Panc1 (cell line): Measurements from ENCODE around the gene NOTUM. TPM values are rescaled to one million over a fixed set of nuclear protein-coding genes. Genes with fewer than 3 reads are reported as not detected.

Experiments
- ATAC-seq: fragments of 200-7000 bp; cut with Tn5 transposase; 2 replicates; pipeline ENCODE4 v1.9.1; 2020; ENCODE audit warnings: mild to moderate bottlenecking, moderate library complexity
- BruUV-seq: library from RNA; stranded (reverse); fragments of 400-500 nt; replicated peaks from 2 replicates; lab custom pipeline; 2021; lab: Mats Ljungman, UMichigan
- CTCF ChIA-PET: fragments of 300-600 bp; sonication (Branson Sonifier 250); formaldehyde crosslinking; loops from one replicate; lab custom pipeline; 2022; ENCODE audit warnings: antibody characterized with exemption; lab: Charles Lee
- POLR2A ChIA-PET: fragments of 300-600 bp; sonication (Branson Sonifier 250); formaldehyde crosslinking; loops from one replicate; lab custom pipeline; 2022; ENCODE audit warnings: antibody characterized with exemption; lab: Charles Lee
- DNase-seq: peaks from one replicate; pipeline ENCODE4 v3.0.0-alpha.2; 2010; ENCODE audit warnings: low read depth, low spot score
- H3K27ac ChIP-seq: 2 replicates; pipeline ENCODE4 v1.5.1; 2011; ENCODE audit warnings: mild to moderate bottlenecking, low read length, inconsistent platforms
- H3K27me3 ChIP-seq: fragments of 200-500 bp; sonication (Bioruptor generic); 2 replicates; pipeline ENCODE4 v1.6.0; 2014; ENCODE audit warnings: low read length, inconsistent platforms; ENCODE audit not compliant: control insufficient read depth, insufficient read depth
- H3K36me3 ChIP-seq: fragments of 200-500 bp; sonication (Bioruptor generic); 2 replicates; pipeline ENCODE4 v1.5.1; 2014; ENCODE audit warnings: inconsistent platforms, mild to moderate bottlenecking, low read length, moderate library complexity; ENCODE audit not compliant: control insufficient read depth, insufficient read depth
- H3K4me1 ChIP-seq: 2 replicates; pipeline ENCODE4 v1.5.1; 2011; ENCODE audit warnings: inconsistent platforms, mild to moderate bottlenecking, low read length, moderate library complexity; ENCODE audit not compliant: control insufficient read depth, insufficient read depth
- H3K4me3 ChIP-seq, 2 experiments: 2 replicates each; pipeline ENCODE4 v1.5.1; 2011 to 2012; ENCODE audit warnings: low read depth in 2 of 2, low read length in 2 of 2, mild to moderate bottlenecking in 2 of 2, inconsistent platforms in 1 of 2, moderate library complexity in 1 of 2
- H3K9me3 ChIP-seq: fragments of 200-500 bp; sonication (Bioruptor generic); 2 replicates; pipeline ENCODE4 v1.5.1; 2014; ENCODE audit warnings: low read depth, mild to moderate bottlenecking, inconsistent platforms, low read length, moderate library complexity; ENCODE audit not compliant: control insufficient read depth, insufficient read depth
- CTCF ChIP-seq: fragments of 450-650 bp; IDR thresholded peaks from 2 replicates; pipeline ENCODE4 v1.5.1; 2017; ENCODE audit warnings: mild to moderate bottlenecking
- POLR2AphosphoS5 ChIP-seq: IDR thresholded peaks from 2 replicates; pipeline ENCODE4 v1.6.1; 2012; ENCODE audit warnings: mild to moderate bottlenecking, low read depth, low read length, moderate library complexity
- REST ChIP-seq, 2 experiments: IDR thresholded peaks; 2 replicates each; pipeline ENCODE4 v1.6.1; 2011 to 2012; ENCODE audit warnings: low read depth in 2 of 2, control low read depth in 1 of 2, low read length in 1 of 2, mild to moderate bottlenecking in 1 of 2, moderate library complexity in 1 of 2; ENCODE audit not compliant: insufficient read depth in 1 of 2
- SIN3A ChIP-seq: IDR thresholded peaks from 2 replicates; pipeline ENCODE4 v1.6.1; 2012; ENCODE audit warnings: low read depth, mild to moderate bottlenecking, low read length, moderate library complexity, borderline replicate concordance; ENCODE audit not compliant: insufficient read depth
- TCF7L2 ChIP-seq: IDR thresholded peaks from 2 replicates; pipeline ENCODE4 v1.6.1; 2011; ENCODE audit warnings: mild to moderate bottlenecking, low read depth, low read length, inconsistent platforms
- in situ Hi-C: cut with HindIII; loops from 2 replicates; pipeline ENCODE4 v1.10.0; 2016; ENCODE audit warnings: low sequenced_read_pairs, low pct_unique_long_range_greater_than_20kb
- intact Hi-C: fragments of 100-400 bp; cut with micrococcal nuclease; formaldehyde crosslinking; loops from one replicate; pipeline ENCODE4 v1.10.0; 2022; ENCODE audit not compliant: unreplicated experiment
- total RNA-seq: library from RNA; stranded (reverse); gene quantifications from one replicate; pipeline ENCODE4 v1.2.1, GENCODE V29; 2021; ENCODE audit not compliant: unreplicated experiment

The NOTUM gene
- total RNA-seq, 1 experiment from 2014 or later: 2.0 TPM

GRCh38 chr17:81987161-81987770, 26.3 kb upstream of the NOTUM start:
- H3K27ac ChIP-seq: no peak overlapping the region
- ChIA-PET CTCF (no interaction called here), POLR2A (no interaction called here)
- no peak overlapping the region for H3K4me3 ChIP-seq
- no peaks in the 10 kb centered on the region for H3K27me3 ChIP-seq
- no peaks in the 10 kb centered on the region for H3K9me3 ChIP-seq
- H3K4me1 ChIP-seq: peaks cover 17% of the 10 kb centered on the region
- H3K36me3 ChIP-seq: no peaks in the 10 kb centered on the region
- in situ Hi-C loops: no loop called here
- ATAC-seq (no peak), DNase-seq (no peak)
- intact Hi-C loops: no loop called here
- no TSS peak for BruUV-seq
- TF ChIP-seq POLR2AphosphoS5: no peak
- no peak for TF ChIP-seq CTCF
- TF ChIP-seq TCF7L2: no peak
- no peak for TF ChIP-seq SIN3A
- TF ChIP-seq REST (IDR thresholded peaks at IDR 0.05; ENCODE audit: insufficient read depth in 1 of 2, low read depth in 2 of 2, low read length in 1 of 2): no peak

- Histone ChIP-seq H3K27me3 (no peaks in the 10 kb centered on the region), H3K36me3 (no peaks in the 10 kb centered on the region), H3K9me3 (no peaks in the 10 kb centered on the region), H3K4me1 (peaks cover 10% of the 10 kb centered on the region), H3K4me3 (no peak overlapping the region), H3K27ac (no peak overlapping the region)
- ChIA-PET CTCF (no interaction called here), POLR2A (no interaction called here)
- BruUV-seq: TSS peak; percentile 59
- ATAC-seq (no peak), DNase-seq (no peak)
- in situ Hi-C loops: no loop called here
- intact Hi-C loops: no loop called here
- TF ChIP-seq REST (IDR thresholded peaks at IDR 0.05; ENCODE audit: insufficient read depth in 1 of 2, low read depth in 2 of 2, low read length in 1 of 2): no peak
- TF ChIP-seq SIN3A: no peak
- TF ChIP-seq POLR2AphosphoS5: no peak
- no peak for TF ChIP-seq CTCF
- no peak for TF ChIP-seq TCF7L2
These were observed 25.6 kb upstream of the NOTUM start for GRCh38 chr17:81986606-81987005.
